GM12801 (cell line): ENCODE data around the gene NR2C2.

Experiments used
- CTCF ChIP-seq: IDR thresholded peaks from one replicate; pipeline ENCODE4 v1.5.1; 2011; ENCODE audit warnings: control low read depth; ENCODE audit not compliant: insufficient read length; ENCODE audit errors: extremely low read depth

The NR2C2 gene

GRCh38 chr3:15011174-15011573 lies 63.8 kb downstream of the NR2C2 start:
- TF ChIP-seq CTCF, result no peak

GRCh38 chr3:15014606-15015328 lies 67.4 kb downstream of the NR2C2 start:
- TF ChIP-seq CTCF, result no peak

- no peak for TF ChIP-seq CTCF
Measured at GRCh38 chr3:15015456-15015855, 68.1 kb downstream of the NR2C2 start.

- TF ChIP-seq CTCF, result no peak
Measured at GRCh38 chr3:15017191-15017590, 69.8 kb downstream of the NR2C2 start.

- no peak for TF ChIP-seq CTCF
Measured at GRCh38 chr3:15023249-15023648, 75.9 kb downstream of the NR2C2 start.

- TF ChIP-seq CTCF, result no peak
Measured at GRCh38 chr3:15023719-15024118, 76.3 kb downstream of the NR2C2 start.

GRCh38 chr3:15029625-15030024 lies 82.2 kb downstream of the NR2C2 start:
- no peak for TF ChIP-seq CTCF
